HCT116 (cell line): Measurements from ENCODE around the gene GJE1. TPM values are rescaled to one million over a fixed set of nuclear protein-coding genes. Genes with fewer than 3 reads are reported as not detected.

ENCODE experiments used
- ATAC-seq: fragments of 200-7000 bp; cut with Tn5 transposase; 2 replicates; pipeline ENCODE4 v1.9.1; 2020; ENCODE audit warnings: mild to moderate bottlenecking, moderate library complexity
- BruUV-seq: library from RNA; stranded (reverse); fragments of 400-500 nt; replicated peaks from 2 replicates; lab custom pipeline; 2021; lab: Mats Ljungman, UMichigan
- CTCF ChIA-PET: fragments of 300-600 bp; sonication (Branson Sonifier 250); formaldehyde crosslinking; loops from one replicate; lab custom pipeline; 2021; ENCODE audit warnings: antibody characterized with exemption; lab: Charles Lee
- POLR2A ChIA-PET: fragments of 300-600, 350-600 bp; sonication (Branson Sonifier 250); formaldehyde crosslinking; loops from one replicate; lab custom pipeline; 2021; ENCODE audit warnings: antibody characterized with exemption; lab: Charles Lee
- RAD21 ChIA-PET, 2 experiments: fragments of 300-600 bp; sonication (Branson Sonifier 250); formaldehyde crosslinking; loops; one replicate each; lab custom pipeline; 2023; ENCODE audit warnings: low total read pairs in 2 of 2; ENCODE audit not compliant: uncharacterized antibody in 2 of 2, unreplicated experiment in 2 of 2, low non-redundant PET in 1 of 2; lab: Charles Lee
- DNase-seq: peaks from one replicate; pipeline ENCODE4 v3.0.0-alpha.2; 2010; ENCODE audit warnings: low read depth, low spot score
- H2AFZ ChIP-seq: fragments of 200-600 bp; shearing (Covaris generic), sonication (generic); 2 replicates; pipeline ENCODE4 v1.6.1; 2017; ENCODE audit warnings: low read depth, mixed run types, mixed read lengths, antibody characterized with exemption, low read length; ENCODE audit not compliant: poor library complexity, severe bottlenecking
- H3K27ac ChIP-seq: 2 replicates; pipeline ENCODE4 v1.5.1; 2012; ENCODE audit warnings: low read depth, low read length
- H3K27me3 ChIP-seq: fragments of 200-600 bp; sonication (generic); 2 replicates; pipeline ENCODE4 v1.6.1; 2016; ENCODE audit warnings: mixed run types, low read length, mixed read lengths; ENCODE audit not compliant: insufficient read depth
- H3K36me3 ChIP-seq, 2 experiments: fragments of 200-500 bp in 1 of 2; fragments of 200-600 bp in 1 of 2; sonication (Bioruptor generic) in 1 of 2; sonication (generic) in 1 of 2; 2 replicates each; pipeline versions ENCODE4 v1.5.1 to v1.6.1; 2014 to 2016; ENCODE audit warnings: low read length in 2 of 2, inconsistent platforms in 1 of 2, mixed read lengths in 1 of 2, mixed run types in 1 of 2; ENCODE audit not compliant: insufficient read depth in 2 of 2, control insufficient read depth in 1 of 2
- H3K4me1 ChIP-seq, 2 experiments: fragments of 200-600 bp in 1 of 2; sonication (generic) in 1 of 2; 2 replicates each; pipeline versions ENCODE4 v1.5.1 to v1.6.1; 2012 to 2017; ENCODE audit warnings: low read length in 2 of 2, inconsistent platforms in 1 of 2, mild to moderate bottlenecking in 1 of 2, mixed read lengths in 1 of 2, mixed run types in 1 of 2, moderate library complexity in 1 of 2; ENCODE audit not compliant: insufficient read depth in 2 of 2, control insufficient read depth in 1 of 2
- H3K4me2 ChIP-seq: fragments of 200-600 bp; sonication (generic); 2 replicates; pipeline ENCODE4 v1.6.1; 2017; ENCODE audit warnings: mixed run types, low read length, mixed read lengths
- H3K4me3 ChIP-seq, 2 experiments: fragments of 200-600 bp in 1 of 2; sonication (generic) in 1 of 2; replicated peaks in 1 of 2; 2 replicates each; pipeline ENCODE4 v1.5.1; 2011 to 2016; ENCODE audit warnings: low read length in 2 of 2, control low read depth in 1 of 2, low read depth in 1 of 2, mild to moderate bottlenecking in 1 of 2, mixed read lengths in 1 of 2, mixed run types in 1 of 2
- H3K79me2 ChIP-seq: fragments of 200-600 bp; sonication (generic); 2 replicates; pipeline ENCODE4 v1.6.1; 2017; ENCODE audit warnings: mild to moderate bottlenecking, mixed run types, low read length, moderate library complexity, mixed read lengths; ENCODE audit not compliant: insufficient read depth
- H3K9ac ChIP-seq: fragments of 200-600 bp; sonication (generic); 2 replicates; pipeline ENCODE4 v1.6.1; 2016; ENCODE audit warnings: low read length, mixed read lengths
- H3K9me2 ChIP-seq: fragments of 200-600 bp; sonication (generic), shearing (Covaris generic); 2 replicates; pipeline ENCODE4 v1.6.1; 2017; ENCODE audit warnings: mixed run types, mild to moderate bottlenecking, moderate library complexity; ENCODE audit not compliant: insufficient read depth
- H3K9me3 ChIP-seq, 2 experiments: fragments of 200-500 bp in 1 of 2; fragments of 200-600 bp in 1 of 2; sonication (Bioruptor generic) in 1 of 2; sonication (generic) in 1 of 2; 2 replicates each; pipeline ENCODE4 v1.6.1; 2014 to 2017; ENCODE audit warnings: low read length in 2 of 2, mixed read lengths in 2 of 2, inconsistent platforms in 1 of 2, low read depth in 1 of 2, mild to moderate bottlenecking in 1 of 2, mixed run types in 1 of 2, moderate library complexity in 1 of 2; ENCODE audit not compliant: control insufficient read depth in 1 of 2, insufficient read depth in 1 of 2
- H4K20me1 ChIP-seq: fragments of 200-600 bp; sonication (generic), shearing (Covaris generic); 2 replicates; pipeline ENCODE4 v1.6.1; 2017; ENCODE audit warnings: mixed run types, mild to moderate bottlenecking, moderate library complexity; ENCODE audit not compliant: insufficient read depth
- CBX3 ChIP-seq: IDR thresholded peaks from 2 replicates; pipeline ENCODE4 v1.6.1; 2012; ENCODE audit warnings: low read depth
- EGR1 ChIP-seq: IDR thresholded peaks from 2 replicates; pipeline ENCODE4 v1.6.1; 2012; ENCODE audit warnings: low read depth
- ELF1 ChIP-seq: IDR thresholded peaks from 2 replicates; pipeline ENCODE4 v1.6.1; 2012; ENCODE audit warnings: low read depth, borderline replicate concordance
- EZH2 ChIP-seq: fragments of 200-600 bp; sonication (generic); IDR thresholded peaks from 2 replicates; pipeline ENCODE4 v1.6.1; 2017; ENCODE audit warnings: antibody characterized with exemption, mixed run types
- FOSL1 ChIP-seq: IDR thresholded peaks from 2 replicates; pipeline ENCODE4 v1.6.1; 2012; ENCODE audit warnings: low read depth
- JUND ChIP-seq: IDR thresholded peaks from 2 replicates; pipeline ENCODE4 v1.6.1; 2012
- POLR2A ChIP-seq: IDR thresholded peaks from 2 replicates; pipeline ENCODE4 v1.7.0; 2011; ENCODE audit warnings: borderline replicate concordance; ENCODE audit not compliant: insufficient read depth, insufficient read length; ENCODE audit errors: extremely low read depth
- POLR2AphosphoS5 ChIP-seq: IDR thresholded peaks from 2 replicates; pipeline ENCODE4 v1.6.1; 2011; ENCODE audit warnings: mild to moderate bottlenecking, low read depth, low read length, moderate library complexity
- RAD21 ChIP-seq: IDR thresholded peaks from 2 replicates; pipeline ENCODE4 v1.6.1; 2012; ENCODE audit warnings: low read depth, mild to moderate bottlenecking
- SIN3A ChIP-seq: IDR thresholded peaks from 2 replicates; pipeline ENCODE4 v1.6.1; 2012; ENCODE audit warnings: low read depth
- SP1 ChIP-seq: IDR thresholded peaks from 2 replicates; pipeline ENCODE4 v1.6.1; 2012; ENCODE audit warnings: low read depth
- SRF ChIP-seq: IDR thresholded peaks from 2 replicates; pipeline ENCODE4 v1.6.1; 2012; ENCODE audit warnings: low read depth
- TCF7L2 ChIP-seq: IDR thresholded peaks from 2 replicates; pipeline ENCODE4 v1.7.0; 2011; ENCODE audit warnings: borderline replicate concordance, inconsistent platforms; ENCODE audit not compliant: insufficient read depth, insufficient read length; ENCODE audit errors: extremely low read depth
- ZFX ChIP-seq: fragments of 450-650 bp; IDR thresholded peaks from 2 replicates; pipeline ENCODE4 v1.6.1; 2017
- ZNF274 ChIP-seq: fragments of 200-500 bp; sonication (Bioruptor generic); IDR thresholded peaks from 2 replicates; pipeline ENCODE4 v1.6.1; 2014; ENCODE audit warnings: mild to moderate bottlenecking, low read depth, low read length, inconsistent platforms
- intact Hi-C: fragments of 100-400 bp; cut with micrococcal nuclease; formaldehyde crosslinking; loops from 2 replicates; pipeline ENCODE4 v1.10.0; 2022
- total RNA-seq: library from RNA; stranded (reverse); gene quantifications from one replicate; pipeline ENCODE4 v1.2.1, GENCODE V29; 2021; ENCODE audit not compliant: unreplicated experiment
- TF ChIP-seq, protein P1 (sequence below), 3 experiments: fragments of 200-600 bp in 1 of 3; sonication (generic) in 1 of 3; IDR thresholded peaks in 2 of 3; conservative IDR thresholded peaks in 1 of 3; 2 replicates each; pipeline ENCODE4 v1.5.1; 2012 to 2017; ENCODE audit warnings: low read depth in 2 of 3, low read length in 2 of 3, antibody characterized with exemption in 1 of 3, borderline replicate concordance in 1 of 3, control low read depth in 1 of 3, mild to moderate bottlenecking in 1 of 3, mixed read lengths in 1 of 3, mixed run types in 1 of 3, moderate library complexity in 1 of 3; ENCODE audit not compliant: insufficient read depth in 1 of 3
- TF ChIP-seq, protein P2 (sequence below): IDR thresholded peaks from 2 replicates; pipeline ENCODE4 v1.6.1; 2012
- TF ChIP-seq, protein P3 (sequence below): IDR thresholded peaks from 2 replicates; pipeline ENCODE4 v1.6.1; 2011; ENCODE audit warnings: mild to moderate bottlenecking, low read length, moderate library complexity; ENCODE audit not compliant: insufficient replicate concordance; ENCODE audit errors: extremely low read depth
- TF ChIP-seq, protein P4 (sequence below): IDR thresholded peaks from 2 replicates; pipeline ENCODE4 v1.6.1; 2012; ENCODE audit warnings: low read depth

Gene GJE1
- total RNA-seq, 1 experiment from 2014 or later = not detected

DNA sequence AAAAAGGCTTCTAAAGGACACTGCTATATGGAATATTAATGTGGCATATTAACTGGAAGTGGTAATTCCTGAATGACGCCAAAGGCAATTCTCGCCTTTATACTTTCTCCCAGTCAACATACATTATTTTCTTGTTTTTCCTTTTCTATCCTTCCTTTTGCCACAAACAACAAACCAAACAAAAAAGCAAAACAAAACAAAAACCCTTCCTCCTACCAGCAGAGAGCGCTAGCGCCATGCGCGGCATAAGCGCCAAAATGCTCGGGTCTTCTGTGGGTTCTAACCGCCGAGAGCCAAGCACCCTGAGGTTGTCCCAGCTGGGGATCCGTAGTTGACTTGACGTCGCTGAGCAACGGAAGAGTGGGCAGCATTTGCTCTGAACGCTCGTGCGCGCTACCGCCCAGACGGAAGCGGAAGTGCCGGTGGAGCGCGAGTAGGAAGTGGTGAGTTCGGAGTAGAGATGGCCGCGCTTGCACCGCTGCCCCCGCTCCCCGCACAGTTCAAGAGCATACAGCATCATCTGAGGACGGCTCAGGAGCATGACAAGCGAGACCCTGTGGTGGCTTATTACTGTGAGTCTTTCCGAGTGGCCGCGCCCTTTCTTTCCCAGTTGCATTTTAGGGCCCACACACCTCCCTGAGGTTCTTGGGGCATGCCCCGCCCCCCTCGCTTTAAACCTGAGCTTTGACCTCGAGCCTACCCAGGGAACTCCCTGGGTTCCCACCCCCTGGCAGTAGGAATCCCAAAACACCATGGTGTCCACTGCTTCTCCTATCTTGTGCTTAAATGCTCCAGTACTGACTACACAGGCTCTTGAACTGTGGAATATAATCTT lies 14.3 kb downstream of the GJE1 start, which contains the start of the genes NMBR and VTA1:
TSS of gene NMBR (minus strand) at position 295 of the 835 bp plus-strand sequence. CDS start 58,464 bp downstream, outside the sequence.
TSS of gene VTA1 (plus strand) at position 436 of the 835 bp plus-strand sequence. CDS start at position 461, 25 bp downstream.
- DNase-seq (peak; percentile 99), ATAC-seq (peak; percentile 99)
- Histone ChIP-seq H4K20me1 (no peaks in the 10 kb centered on the region), H3K9me3 (no peaks in the 10 kb centered on the region), H3K9ac (peak within 1 kb of the TSS; percentile 77), H3K9me2 (no peaks in the 10 kb centered on the region), H3K4me1 (peaks cover 7 to 15% of the 10 kb centered on the region in 2 experiments; a peak in 3 of 4 replicates), H2AFZ (peak within 1 kb of the TSS; percentile 77), H3K4me3 (peak within 1 kb of the TSS; percentile 83), H3K36me3 (no peaks in the 10 kb centered on the region; a peak in 1 of 4 replicates), H3K27me3 (no peaks in the 10 kb centered on the region), H3K4me2 (peak within 1 kb of the TSS; percentile 77), H3K79me2 (peaks cover 50% of the 10 kb centered on the region), H3K27ac (peak within 1 kb of the TSS; percentile 27; the same call in 1 of the 2 replicates)
- ChIA-PET CTCF (interaction anchor here (0.6 to 2.9 kb wide), 4 partner anchors 8 to 328 kb away, joined by 3 to 13 read pairs (median 7); no protein-coding TSS in a partner anchor), RAD21 (no interaction called here), POLR2A (no interaction called here)
- intact Hi-C loops = loop anchor here (2.0 kb wide), 3 partner anchors 60 to 390 kb away; no protein-coding TSS in a partner anchor
- no TSS peak for BruUV-seq
- peak; percentile 68; the same call in 1 of the 2 replicates for TF ChIP-seq SRF
- peak; percentile 21; the same call in 1 of the 2 replicates for TF ChIP-seq FOSL1
- TF ChIP-seq ELF1 = peak; percentile 98
- TF ChIP-seq RAD21 = peak; percentile 91
- TF ChIP-seq ZFX = no peak
- TF ChIP-seq, protein P1, sequence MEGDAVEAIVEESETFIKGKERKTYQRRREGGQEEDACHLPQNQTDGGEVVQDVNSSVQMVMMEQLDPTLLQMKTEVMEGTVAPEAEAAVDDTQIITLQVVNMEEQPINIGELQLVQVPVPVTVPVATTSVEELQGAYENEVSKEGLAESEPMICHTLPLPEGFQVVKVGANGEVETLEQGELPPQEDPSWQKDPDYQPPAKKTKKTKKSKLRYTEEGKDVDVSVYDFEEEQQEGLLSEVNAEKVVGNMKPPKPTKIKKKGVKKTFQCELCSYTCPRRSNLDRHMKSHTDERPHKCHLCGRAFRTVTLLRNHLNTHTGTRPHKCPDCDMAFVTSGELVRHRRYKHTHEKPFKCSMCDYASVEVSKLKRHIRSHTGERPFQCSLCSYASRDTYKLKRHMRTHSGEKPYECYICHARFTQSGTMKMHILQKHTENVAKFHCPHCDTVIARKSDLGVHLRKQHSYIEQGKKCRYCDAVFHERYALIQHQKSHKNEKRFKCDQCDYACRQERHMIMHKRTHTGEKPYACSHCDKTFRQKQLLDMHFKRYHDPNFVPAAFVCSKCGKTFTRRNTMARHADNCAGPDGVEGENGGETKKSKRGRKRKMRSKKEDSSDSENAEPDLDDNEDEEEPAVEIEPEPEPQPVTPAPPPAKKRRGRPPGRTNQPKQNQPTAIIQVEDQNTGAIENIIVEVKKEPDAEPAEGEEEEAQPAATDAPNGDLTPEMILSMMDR (IDR thresholded peaks at IDR 0.05 in 2 of 3, conservative IDR thresholded peaks at IDR 0.05 in 1 of 3; ENCODE audit: borderline replicate concordance in 1 of 3, insufficient read depth in 1 of 3, low read depth in 2 of 3, low read length in 2 of 3) = peak; percentile 82 to 89 (median 85)
- TF ChIP-seq SIN3A = peak; percentile 92
- peak; percentile 86 for TF ChIP-seq SP1
- TF ChIP-seq ZNF274 = no peak
- TF ChIP-seq EZH2 = no peak
- TF ChIP-seq, protein P2, sequence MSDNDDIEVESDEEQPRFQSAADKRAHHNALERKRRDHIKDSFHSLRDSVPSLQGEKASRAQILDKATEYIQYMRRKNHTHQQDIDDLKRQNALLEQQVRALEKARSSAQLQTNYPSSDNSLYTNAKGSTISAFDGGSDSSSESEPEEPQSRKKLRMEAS = peak; percentile 96
- TF ChIP-seq CBX3 = peak; percentile 99
- TF ChIP-seq POLR2AphosphoS5 = peak; percentile 89
- TF ChIP-seq EGR1 = peak; percentile 87
- TF ChIP-seq JUND = peak; percentile 37; the same call in 1 of the 2 replicates
- TF ChIP-seq TCF7L2 = peak; percentile 78
- TF ChIP-seq POLR2A = peak; percentile 77
- TF ChIP-seq, protein P3, sequence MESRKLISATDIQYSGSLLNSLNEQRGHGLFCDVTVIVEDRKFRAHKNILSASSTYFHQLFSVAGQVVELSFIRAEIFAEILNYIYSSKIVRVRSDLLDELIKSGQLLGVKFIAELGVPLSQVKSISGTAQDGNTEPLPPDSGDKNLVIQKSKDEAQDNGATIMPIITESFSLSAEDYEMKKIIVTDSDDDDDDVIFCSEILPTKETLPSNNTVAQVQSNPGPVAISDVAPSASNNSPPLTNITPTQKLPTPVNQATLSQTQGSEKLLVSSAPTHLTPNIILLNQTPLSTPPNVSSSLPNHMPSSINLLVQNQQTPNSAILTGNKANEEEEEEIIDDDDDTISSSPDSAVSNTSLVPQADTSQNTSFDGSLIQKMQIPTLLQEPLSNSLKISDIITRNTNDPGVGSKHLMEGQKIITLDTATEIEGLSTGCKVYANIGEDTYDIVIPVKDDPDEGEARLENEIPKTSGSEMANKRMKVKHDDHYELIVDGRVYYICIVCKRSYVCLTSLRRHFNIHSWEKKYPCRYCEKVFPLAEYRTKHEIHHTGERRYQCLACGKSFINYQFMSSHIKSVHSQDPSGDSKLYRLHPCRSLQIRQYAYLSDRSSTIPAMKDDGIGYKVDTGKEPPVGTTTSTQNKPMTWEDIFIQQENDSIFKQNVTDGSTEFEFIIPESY = peak; percentile 88
- TF ChIP-seq, protein P4, sequence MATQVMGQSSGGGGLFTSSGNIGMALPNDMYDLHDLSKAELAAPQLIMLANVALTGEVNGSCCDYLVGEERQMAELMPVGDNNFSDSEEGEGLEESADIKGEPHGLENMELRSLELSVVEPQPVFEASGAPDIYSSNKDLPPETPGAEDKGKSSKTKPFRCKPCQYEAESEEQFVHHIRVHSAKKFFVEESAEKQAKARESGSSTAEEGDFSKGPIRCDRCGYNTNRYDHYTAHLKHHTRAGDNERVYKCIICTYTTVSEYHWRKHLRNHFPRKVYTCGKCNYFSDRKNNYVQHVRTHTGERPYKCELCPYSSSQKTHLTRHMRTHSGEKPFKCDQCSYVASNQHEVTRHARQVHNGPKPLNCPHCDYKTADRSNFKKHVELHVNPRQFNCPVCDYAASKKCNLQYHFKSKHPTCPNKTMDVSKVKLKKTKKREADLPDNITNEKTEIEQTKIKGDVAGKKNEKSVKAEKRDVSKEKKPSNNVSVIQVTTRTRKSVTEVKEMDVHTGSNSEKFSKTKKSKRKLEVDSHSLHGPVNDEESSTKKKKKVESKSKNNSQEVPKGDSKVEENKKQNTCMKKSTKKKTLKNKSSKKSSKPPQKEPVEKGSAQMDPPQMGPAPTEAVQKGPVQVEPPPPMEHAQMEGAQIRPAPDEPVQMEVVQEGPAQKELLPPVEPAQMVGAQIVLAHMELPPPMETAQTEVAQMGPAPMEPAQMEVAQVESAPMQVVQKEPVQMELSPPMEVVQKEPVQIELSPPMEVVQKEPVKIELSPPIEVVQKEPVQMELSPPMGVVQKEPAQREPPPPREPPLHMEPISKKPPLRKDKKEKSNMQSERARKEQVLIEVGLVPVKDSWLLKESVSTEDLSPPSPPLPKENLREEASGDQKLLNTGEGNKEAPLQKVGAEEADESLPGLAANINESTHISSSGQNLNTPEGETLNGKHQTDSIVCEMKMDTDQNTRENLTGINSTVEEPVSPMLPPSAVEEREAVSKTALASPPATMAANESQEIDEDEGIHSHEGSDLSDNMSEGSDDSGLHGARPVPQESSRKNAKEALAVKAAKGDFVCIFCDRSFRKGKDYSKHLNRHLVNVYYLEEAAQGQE = no peak
